Chondrocyte (in vitro differentiated cells): Measurements from ENCODE around the gene RNF215. TPM values are rescaled to one million over a fixed set of nuclear protein-coding genes. Genes with fewer than 3 reads are reported as not detected.

Source experiments
- DNase-seq: peaks from one replicate; pipeline ENCODE4 v3.0.0; 2021; ENCODE audit warnings: mixed read lengths, low spot score
- H3K27ac Mint-ChIP-seq: one replicate; pipeline ENCODE4 v1.8.0; 2021; ENCODE audit warnings: mild to moderate bottlenecking, moderate library complexity, mixed read lengths; ENCODE audit not compliant: unreplicated experiment
- H3K27me3 Mint-ChIP-seq: 2 replicates; pipeline ENCODE4 v1.8.0; 2021; ENCODE audit warnings: low read depth, mixed read lengths
- H3K36me3 Mint-ChIP-seq: 2 replicates; pipeline ENCODE4 v1.8.0; 2021; ENCODE audit warnings: low read depth, mixed read lengths
- H3K4me1 Mint-ChIP-seq: 2 replicates; pipeline ENCODE4 v1.8.0; 2021; ENCODE audit warnings: low read depth, mild to moderate bottlenecking, mixed read lengths
- H3K4me3 Mint-ChIP-seq: one replicate; pipeline ENCODE4 v1.8.0; 2021; ENCODE audit warnings: mild to moderate bottlenecking, moderate library complexity, mixed read lengths; ENCODE audit not compliant: unreplicated experiment
- H3K9me3 Mint-ChIP-seq: 2 replicates; pipeline ENCODE4 v1.8.0; 2021; ENCODE audit warnings: low read depth, mixed read lengths
- total RNA-seq: library from RNA; stranded (reverse); gene quantifications from 3 replicates; pipeline ENCODE4 v1.2.1, GENCODE V29; 2021
- TF ChIP-seq, protein P1 (sequence below): fragments of 200-600 bp; sonication (generic); IDR thresholded peaks from 2 replicates; pipeline ENCODE4 v1.5.0; 2021; ENCODE audit warnings: antibody characterized with exemption, mild to moderate bottlenecking, moderate library complexity

The RNF215 gene
- total RNA-seq, 1 donor from 2014 or later, result 35.2 TPM

DNA sequence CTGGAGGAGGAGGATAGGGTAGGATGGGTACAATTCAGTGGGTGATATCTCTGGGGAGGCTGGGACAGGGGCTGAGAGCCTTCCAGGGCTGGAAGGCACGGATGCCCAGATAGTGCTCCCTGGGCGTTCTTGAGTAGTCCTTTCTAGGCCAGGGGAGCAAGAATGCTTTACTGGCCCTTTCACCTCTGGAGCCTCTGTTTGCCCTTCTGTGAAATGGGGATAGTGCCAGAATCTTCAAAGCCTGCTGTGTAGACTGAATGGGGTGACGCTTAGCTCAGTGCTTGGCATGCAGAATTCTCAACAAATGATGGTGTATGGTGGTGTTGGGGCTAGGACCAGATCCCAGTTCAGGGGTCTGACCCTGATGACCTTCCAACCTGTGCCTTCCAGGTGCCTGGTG lies 46.0 kb upstream of the RNF215 start:
- Mint-ChIP-seq H3K9me3 (no peaks in the 10 kb centered on the region), H3K36me3 (peaks cover 1% of the 10 kb centered on the region), H3K4me3 (no peak overlapping the region), H3K27me3 (no peaks in the 10 kb centered on the region), H3K27ac (no peak overlapping the region), H3K4me1 (no peaks in the 10 kb centered on the region)
- TF ChIP-seq, protein P1, sequence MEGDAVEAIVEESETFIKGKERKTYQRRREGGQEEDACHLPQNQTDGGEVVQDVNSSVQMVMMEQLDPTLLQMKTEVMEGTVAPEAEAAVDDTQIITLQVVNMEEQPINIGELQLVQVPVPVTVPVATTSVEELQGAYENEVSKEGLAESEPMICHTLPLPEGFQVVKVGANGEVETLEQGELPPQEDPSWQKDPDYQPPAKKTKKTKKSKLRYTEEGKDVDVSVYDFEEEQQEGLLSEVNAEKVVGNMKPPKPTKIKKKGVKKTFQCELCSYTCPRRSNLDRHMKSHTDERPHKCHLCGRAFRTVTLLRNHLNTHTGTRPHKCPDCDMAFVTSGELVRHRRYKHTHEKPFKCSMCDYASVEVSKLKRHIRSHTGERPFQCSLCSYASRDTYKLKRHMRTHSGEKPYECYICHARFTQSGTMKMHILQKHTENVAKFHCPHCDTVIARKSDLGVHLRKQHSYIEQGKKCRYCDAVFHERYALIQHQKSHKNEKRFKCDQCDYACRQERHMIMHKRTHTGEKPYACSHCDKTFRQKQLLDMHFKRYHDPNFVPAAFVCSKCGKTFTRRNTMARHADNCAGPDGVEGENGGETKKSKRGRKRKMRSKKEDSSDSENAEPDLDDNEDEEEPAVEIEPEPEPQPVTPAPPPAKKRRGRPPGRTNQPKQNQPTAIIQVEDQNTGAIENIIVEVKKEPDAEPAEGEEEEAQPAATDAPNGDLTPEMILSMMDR, result no peak
- no peak for DNase-seq

DNA sequence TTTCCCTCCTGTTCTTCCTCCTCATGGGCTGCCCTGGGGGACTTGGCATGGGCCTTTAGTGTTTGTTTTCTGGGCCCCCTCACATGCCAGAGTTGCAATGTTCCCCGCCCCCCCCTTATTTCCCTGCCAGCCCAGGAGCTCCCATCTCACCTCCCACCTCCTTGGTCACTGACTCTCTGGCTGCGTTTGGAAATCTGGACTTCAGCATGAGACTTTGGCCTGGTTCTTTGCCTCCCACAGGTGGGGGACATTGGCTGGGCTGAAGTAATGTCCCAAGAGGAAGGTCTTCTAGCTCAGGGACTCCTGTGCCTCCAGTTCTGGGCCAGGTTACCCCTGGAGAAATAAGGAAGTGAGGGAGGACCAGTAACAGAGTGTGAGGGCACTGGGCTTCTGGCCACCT lies 45.3 kb upstream of the RNF215 start:
- Mint-ChIP-seq H3K27ac (no peak overlapping the region), H3K9me3 (no peaks in the 10 kb centered on the region), H3K36me3 (peaks cover 1% of the 10 kb centered on the region), H3K4me3 (no peak overlapping the region), H3K27me3 (no peaks in the 10 kb centered on the region), H3K4me1 (no peaks in the 10 kb centered on the region)
- no peak for DNase-seq
- TF ChIP-seq, protein P1, result no peak

DNA sequence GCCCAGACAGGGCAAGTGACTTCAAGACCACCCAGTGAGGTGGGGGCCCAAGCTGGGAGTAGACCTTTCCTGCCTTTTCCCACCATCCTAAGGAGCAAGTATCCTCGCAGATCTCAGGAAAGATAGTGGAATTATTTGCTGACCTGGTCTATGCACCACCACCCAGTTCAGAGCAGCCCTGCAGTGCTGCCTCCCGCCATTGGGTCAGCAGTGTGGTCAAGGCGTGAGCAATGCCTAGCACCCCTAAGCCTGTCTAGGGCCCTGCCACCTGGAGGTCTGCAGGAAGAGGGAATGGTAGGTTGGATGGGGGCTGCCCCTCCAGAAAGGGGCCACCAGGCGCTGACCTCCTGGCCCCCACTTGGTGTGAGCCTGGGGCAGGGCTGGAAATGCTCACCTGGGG lies 44.9 kb upstream of the RNF215 start:
- TF ChIP-seq, protein P1, result no peak
- H3K4me1 Mint-ChIP-seq, result peaks cover 3% of the 10 kb centered on the region
- H3K27ac Mint-ChIP-seq, result no peak overlapping the region
- H3K9me3 Mint-ChIP-seq, result no peaks in the 10 kb centered on the region
- peaks cover 1% of the 10 kb centered on the region for H3K36me3 Mint-ChIP-seq
- DNase-seq, result peak; percentile 64
- no peaks in the 10 kb centered on the region for H3K27me3 Mint-ChIP-seq
- H3K4me3 Mint-ChIP-seq, result no peak overlapping the region

DNA sequence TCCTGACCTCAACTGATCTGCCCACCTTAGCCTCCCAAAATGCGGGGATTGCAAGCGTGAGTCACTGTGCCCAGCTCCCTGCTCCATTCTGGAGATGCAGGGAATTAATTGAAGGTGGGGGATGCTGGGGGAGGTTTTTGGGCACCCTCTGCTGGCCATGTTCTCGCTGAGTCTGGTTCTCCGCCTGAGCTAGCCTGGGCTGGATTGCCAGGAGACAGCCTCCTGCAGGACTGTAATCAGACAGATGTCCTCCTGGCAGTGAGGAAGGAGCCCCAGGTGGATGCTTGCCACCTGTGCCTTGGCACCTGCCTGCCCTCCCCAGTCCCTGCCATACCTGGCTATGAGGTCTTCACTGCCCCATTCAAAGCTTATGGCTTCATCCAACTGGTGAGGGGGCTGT lies 43.7 kb upstream of the RNF215 start:
- peak; percentile 73 for DNase-seq
- Mint-ChIP-seq H3K27ac (no peak overlapping the region), H3K4me3 (no peak overlapping the region), H3K4me1 (peaks cover 15% of the 10 kb centered on the region), H3K27me3 (no peaks in the 10 kb centered on the region), H3K36me3 (peaks cover 1% of the 10 kb centered on the region), H3K9me3 (no peaks in the 10 kb centered on the region)
- TF ChIP-seq, protein P1, result no peak

DNA sequence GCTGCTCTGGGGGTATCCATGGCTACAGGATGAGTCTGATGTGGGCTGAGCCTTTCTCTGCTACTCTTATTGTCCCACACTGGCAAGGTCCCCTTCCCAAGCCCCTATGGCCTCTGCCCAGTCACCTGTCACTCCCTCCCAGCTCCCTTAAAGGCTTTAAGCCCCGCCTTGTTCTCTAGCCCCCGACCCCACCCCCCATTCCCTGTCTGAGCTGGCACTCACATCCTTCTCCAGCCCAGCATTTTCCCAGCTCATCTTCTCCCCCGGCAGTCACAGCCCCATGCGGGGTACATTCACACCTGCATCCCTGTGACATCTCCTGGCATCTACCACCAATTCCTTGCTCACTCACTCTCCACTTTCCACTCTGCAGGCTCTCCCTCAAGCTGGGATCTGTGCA lies 42.7 kb upstream of the RNF215 start:
- no peaks in the 10 kb centered on the region for H3K9me3 Mint-ChIP-seq
- no peaks in the 10 kb centered on the region for H3K27me3 Mint-ChIP-seq
- H3K27ac Mint-ChIP-seq, result no peak overlapping the region
- DNase-seq, result no peak
- peaks cover 22% of the 10 kb centered on the region for H3K4me1 Mint-ChIP-seq
- TF ChIP-seq, protein P1, result no peak
- no peak overlapping the region for H3K4me3 Mint-ChIP-seq
- H3K36me3 Mint-ChIP-seq, result peaks cover 1% of the 10 kb centered on the region
